Measurements from ENCODE around the gene ARRB2. TPM values are rescaled to one million over a fixed set of nuclear protein-coding genes. Genes with fewer than 3 reads are reported as not detected.

The ARRB2 gene
- total RNA-seq, 1 experiment from 2014 or later: 75.3 TPM

GRCh38 chr17:4742133-4742532 is 31.7 kb downstream of the ARRB2 start:
- Histone ChIP-seq H3K4ac (ENCODE audit: low read depth, low read length) (no peak overlapping the region), H2BK120ac (ENCODE audit: low read depth, low read length, poor library complexity, severe bottlenecking) (no peak overlapping the region), H3K56ac (ENCODE audit: insufficient read length, low read depth, low read length) (no peak overlapping the region), H2BK20ac (ENCODE audit: low read depth, low read length, poor library complexity, severe bottlenecking) (no peak overlapping the region), H4K20me1 (ENCODE audit: control insufficient read depth, insufficient read depth, insufficient read length) (no peaks in the 10 kb centered on the region), H3K4me1 (ENCODE audit: insufficient read depth, low read length) (no peaks in the 10 kb centered on the region), H3K79me1 (ENCODE audit: insufficient read depth, low read depth, low read length, poor library complexity, severe bottlenecking) (no peaks in the 10 kb centered on the region), H2BK5ac (ENCODE audit: insufficient read length, low read length) (no peak overlapping the region), H3K27ac (ENCODE audit: insufficient read length, low read depth, low read length) (no peak overlapping the region), H3K79me2 (ENCODE audit: insufficient read depth, low read length) (no peaks in the 10 kb centered on the region), H3K9me3 (ENCODE audit: control insufficient read depth, low read depth, low read length) (no peaks in the 10 kb centered on the region), H4K8ac (replicated peaks; ENCODE audit: insufficient read length, low read depth, low read length) (no peak overlapping the region), H2BK12ac (ENCODE audit: insufficient read length, low read depth, low read length) (no peak overlapping the region), H3K27me3 (ENCODE audit: insufficient read depth, low read length) (peaks cover 35% of the 10 kb centered on the region), H3K14ac (ENCODE audit: insufficient read depth, low read length) (no peak overlapping the region), H3K9ac (ENCODE audit: extremely low read depth, insufficient read length, low read length) (no peak overlapping the region), H2BK15ac (ENCODE audit: low read depth, low read length) (no peak overlapping the region), H3T11ph (ENCODE audit: low read length) (no peak overlapping the region), H3K23me2 (ENCODE audit: insufficient read length, low read depth, low read length, poor library complexity, severe bottlenecking) (peaks cover 11% of the 10 kb centered on the region), H3K4me2 (ENCODE audit: insufficient read depth, insufficient read length, low read length) (no peak overlapping the region), H4K5ac (ENCODE audit: insufficient read length, low read depth, low read length) (no peak overlapping the region), H4K91ac (ENCODE audit: insufficient read length, low read depth, low read length) (no peak overlapping the region), H3K23ac (ENCODE audit: insufficient read length, low read depth, low read length) (no peak overlapping the region), H3K18ac (ENCODE audit: insufficient read length, low read depth, low read length) (no peak overlapping the region), H2AFZ (ENCODE audit: low read length) (no peak overlapping the region), H2AK5ac (ENCODE audit: insufficient read length, low read length) (no peak overlapping the region)
- peaks cover 26 to 32% of the 10 kb centered on the region in 2 experiments for H3K4me1 Mint-ChIP-seq
- TF ChIP-seq CTCF (conservative IDR thresholded peaks at IDR 0.05): no peak
- H3K27ac Mint-ChIP-seq: peak overlapping the region in 1 of 3 experiments; percentile 35; a peak in 1 of 7 replicates
- WGBS (ENCODE audit: extremely low coverage, insufficient read length, low lambda C conversion rate): no CpG with 5 or more reads among the region's 9 CpGs
- H3K27me3 Mint-ChIP-seq (ENCODE audit: low read depth): peaks cover 84% of the 10 kb centered on the region
- no peak overlapping the region; a peak in 1 of 5 replicates for H3K4me3 Mint-ChIP-seq
- no peak for DNase-seq
- no peaks in the 10 kb centered on the region for H3K9me3 Mint-ChIP-seq
- peaks cover 0 to 3% (median 0%) of the 10 kb centered on the region in 3 experiments; a peak in 1 of 7 replicates for H3K36me3 Mint-ChIP-seq (ENCODE audit: insufficient read depth in 1 of 3, low read depth in 3 of 3)
